DMS53 (cell line): ENCODE data around the gene STYX.
"Not testable (repeated sequence)": the region's sequence is repeated elsewhere in the genome, so short reads cannot be mapped to it uniquely, and the experiment has no call there.

ENCODE experiments used
- DNase-seq: peaks from one replicate; lab custom pipeline; 2025; lab: John Stamatoyannopoulos, UW

STYX gene

DNA sequence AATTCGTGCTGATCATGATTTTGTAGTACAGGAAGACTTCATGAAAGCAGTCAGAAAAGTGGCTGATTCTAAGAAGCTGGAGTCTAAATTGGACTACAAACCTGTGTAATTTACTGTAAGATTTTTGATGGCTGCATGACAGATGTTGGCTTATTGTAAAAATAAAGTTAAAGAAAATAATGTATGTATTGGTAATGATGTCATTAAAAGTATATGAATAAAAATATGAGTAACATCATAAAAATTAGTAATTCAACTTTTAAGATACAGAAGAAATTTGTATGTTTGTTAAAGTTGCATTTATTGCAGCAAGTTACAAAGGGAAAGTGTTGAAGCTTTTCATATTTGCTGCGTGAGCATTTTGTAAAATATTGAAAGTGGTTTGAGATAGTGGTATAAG, 2.5 kb upstream of the STYX start:
- not testable (repeated sequence) for DNase-seq

DNA sequence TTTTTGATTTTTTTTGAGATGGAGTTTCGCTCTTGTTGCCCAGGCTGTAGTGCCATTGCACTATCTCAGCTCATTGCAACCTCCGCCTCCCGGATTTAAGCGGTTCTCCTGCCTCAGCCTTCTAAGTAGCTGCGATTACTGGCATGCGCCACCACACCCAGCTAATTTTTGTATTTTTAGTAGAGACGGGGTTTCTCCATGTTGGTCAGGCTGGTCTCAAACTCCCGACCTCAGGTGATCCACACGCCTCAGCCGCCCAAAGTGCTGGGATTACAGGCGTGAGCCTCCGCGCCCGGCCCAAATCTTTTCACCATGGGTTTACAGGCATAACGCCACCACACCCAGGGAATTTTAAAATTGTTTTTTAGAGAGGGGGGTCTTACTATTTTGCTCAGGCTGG, 931 bp upstream of the STYX start:
- not testable (repeated sequence) for DNase-seq

DNA sequence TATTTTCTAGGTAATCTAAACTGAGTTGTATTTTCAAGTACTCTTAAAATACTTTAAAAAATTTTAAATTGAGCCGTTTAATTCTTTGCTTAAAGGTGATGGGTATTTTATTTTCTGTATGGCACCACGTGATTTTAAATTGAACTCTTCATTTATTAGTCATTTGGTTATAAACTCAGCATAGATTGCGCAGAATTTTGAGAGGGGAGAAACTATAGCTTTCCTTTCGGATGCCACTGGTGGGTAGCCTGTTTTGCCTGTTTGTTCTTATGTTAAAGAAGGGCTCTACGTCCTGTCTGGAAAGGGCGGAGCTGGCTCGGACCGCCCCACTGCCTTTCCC, 411 bp upstream of the STYX start:
- no peak for DNase-seq

- no peak for DNase-seq
These were observed 744 bp downstream of the STYX start for GRCh38 chr14:52730709-52731111.

DNA sequence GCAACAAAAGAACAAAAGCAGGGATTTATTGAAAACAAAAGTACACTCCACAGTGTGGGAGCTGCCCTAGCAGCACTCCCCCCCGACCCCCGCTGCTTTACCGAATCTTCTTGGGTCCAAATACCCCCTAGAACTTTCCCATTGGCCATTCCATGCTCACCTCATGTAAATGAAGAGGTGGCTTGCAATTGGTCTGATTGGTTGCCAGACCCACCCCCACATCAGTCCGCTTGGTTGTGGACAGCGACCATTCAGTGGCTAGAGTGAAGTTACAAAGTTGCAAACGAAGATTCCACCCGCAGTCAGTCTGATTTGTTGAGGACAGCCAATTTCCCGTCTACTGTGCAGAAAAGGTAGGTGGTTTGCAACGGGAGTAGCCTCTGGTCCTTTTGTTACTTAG, 3.9 kb downstream of the STYX start:
- no peak for DNase-seq

GRCh38 chr14:52735921-52736489, 6.0 kb downstream of the STYX start:
- DNase-seq, result no peak

- DNase-seq, result no peak
These were observed 8.4 kb downstream of the STYX start for GRCh38 chr14:52738409-52738808.

DNA sequence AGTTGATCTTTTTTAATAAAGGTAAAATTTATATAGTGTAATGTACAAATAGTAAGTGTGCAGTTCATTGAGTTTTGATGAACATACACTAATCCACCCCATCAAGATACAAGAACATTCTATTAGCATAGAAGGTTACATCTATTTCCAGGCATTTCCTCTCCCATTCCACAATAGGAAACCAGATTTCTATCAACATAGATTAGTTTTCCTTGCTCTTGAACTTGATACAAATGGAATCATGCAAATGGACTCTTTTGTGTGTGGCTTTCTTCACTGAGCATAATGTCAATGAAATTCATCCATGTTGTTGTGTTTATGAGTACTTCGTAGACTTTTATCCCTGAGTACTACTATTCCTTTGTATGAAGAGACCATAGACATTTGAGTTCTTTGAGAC, 10.8 kb downstream of the STYX start:
- no peak for DNase-seq

DNA sequence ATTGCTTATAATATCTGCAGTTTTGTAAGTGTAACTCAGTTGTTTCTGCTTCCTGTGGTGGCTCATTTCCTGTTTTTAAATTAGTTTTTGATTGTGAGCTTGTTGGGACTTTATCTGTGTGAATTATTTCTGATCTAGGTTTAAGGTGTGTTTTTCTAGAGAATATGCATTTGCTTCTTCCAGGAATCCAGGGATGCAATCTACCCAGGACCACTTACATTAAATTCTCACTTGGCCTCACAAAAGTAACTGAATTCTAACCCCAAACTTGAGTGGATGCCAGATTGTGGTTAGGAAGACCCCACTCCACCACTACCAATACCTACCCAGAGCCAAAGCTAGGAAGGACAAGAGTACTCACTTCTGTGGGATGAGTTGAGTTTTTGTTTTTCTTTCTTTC, 11.9 kb downstream of the STYX start:
- no peak for DNase-seq

DNA sequence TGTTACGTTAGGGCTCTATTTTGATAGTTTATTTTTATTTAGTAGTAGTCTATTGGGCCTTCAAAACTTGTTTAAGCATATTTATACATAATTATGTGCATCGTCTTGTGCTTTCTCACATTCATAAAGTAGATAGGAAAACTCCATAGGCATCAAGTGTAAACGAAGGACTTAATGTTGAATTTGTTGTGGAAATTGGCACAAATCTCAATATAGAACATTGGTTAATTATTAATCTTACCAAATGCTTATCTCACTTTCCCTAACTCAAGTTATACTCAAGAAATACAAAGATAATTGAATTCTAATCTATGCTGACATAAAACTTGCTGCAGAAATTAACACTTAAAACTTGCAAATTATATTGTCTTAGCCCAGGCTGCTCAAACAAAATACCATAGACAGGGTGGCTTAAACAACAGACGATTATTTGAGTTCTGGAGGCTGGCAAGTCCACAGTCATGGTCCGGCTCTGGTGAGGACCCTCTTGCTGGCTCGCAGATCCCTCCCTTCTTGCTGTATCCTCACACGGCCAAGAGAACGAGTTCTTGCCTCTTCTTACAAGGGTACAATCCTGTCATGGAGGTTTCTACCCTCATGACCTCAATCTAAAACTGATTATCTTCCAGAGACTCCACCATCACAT, 18.8 kb downstream of the STYX start:
- no peak for DNase-seq

DNA sequence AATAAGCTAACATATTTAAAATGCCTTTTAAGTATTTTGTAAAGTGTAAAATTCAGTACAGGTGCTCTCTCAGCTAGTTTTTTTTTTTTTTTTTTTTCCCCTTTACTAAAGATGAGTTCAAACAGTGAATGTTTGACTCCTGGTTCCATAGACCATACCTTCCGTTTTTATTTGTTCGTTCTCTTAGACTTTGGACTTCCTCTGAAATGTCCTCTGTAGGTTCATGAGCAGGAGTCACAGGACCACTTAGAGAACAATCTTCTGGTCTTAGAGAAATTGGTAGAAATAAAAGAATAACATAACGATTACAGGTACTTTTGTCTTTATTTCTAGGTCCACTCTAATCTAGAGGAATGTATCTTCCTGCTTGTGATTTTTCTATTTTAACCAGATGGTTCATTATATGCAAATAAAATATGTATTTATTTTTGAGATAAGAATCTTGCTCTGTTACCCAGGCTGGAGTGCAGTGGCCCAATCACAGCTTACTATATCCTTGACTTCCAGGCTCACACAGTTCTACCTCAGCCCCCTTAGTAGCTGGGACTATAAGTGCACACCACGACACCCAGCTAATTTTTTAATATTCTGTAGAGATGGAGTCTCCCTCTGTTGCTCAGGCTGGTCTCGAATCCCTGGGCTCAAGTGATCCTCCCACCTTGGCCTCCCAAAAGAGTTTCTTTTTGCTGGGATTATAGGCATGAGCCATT, 25.8 kb downstream of the STYX start:
- peak; percentile 81 for DNase-seq

DNA sequence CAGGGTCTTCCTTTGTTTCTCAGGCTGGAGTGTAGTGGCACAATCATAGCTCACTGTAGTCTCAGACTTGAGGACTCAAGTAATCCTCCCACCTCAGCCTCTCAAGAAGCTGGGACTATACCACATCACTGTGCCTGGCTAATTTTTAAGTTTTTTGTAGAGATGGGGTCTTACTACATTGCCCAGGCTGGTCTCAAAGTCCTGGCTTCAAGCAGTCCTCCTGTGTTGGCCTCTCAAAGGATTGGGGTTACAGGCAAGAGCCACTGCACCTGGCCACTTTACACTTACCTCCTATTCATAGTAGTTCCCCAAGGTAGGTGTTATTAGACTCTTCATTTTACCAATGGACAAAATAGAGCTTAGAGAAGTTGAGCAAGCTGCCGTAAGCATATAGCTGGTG, 29.2 kb downstream of the STYX start:
- DNase-seq, result no peak

DNA sequence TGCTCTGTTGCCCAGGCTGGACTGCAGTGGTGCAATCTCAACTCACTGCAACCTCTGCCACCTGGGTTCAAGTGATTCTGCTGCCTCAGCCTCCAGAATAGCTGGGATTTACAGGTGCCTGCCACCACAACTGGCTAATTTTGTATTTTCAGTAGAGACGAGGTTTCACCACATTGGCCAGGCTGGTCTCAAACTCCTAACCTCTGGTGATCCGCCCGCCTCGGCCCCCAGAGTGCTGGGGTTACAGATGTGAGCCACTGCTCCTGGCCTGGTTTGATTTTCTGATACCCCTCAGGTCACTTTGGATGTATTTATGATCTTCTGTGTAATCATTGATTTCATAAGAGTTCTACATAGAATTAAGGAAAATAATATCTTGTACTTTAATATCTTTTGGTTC, 33.0 kb downstream of the STYX start:
- DNase-seq, result not testable (repeated sequence)

DNA sequence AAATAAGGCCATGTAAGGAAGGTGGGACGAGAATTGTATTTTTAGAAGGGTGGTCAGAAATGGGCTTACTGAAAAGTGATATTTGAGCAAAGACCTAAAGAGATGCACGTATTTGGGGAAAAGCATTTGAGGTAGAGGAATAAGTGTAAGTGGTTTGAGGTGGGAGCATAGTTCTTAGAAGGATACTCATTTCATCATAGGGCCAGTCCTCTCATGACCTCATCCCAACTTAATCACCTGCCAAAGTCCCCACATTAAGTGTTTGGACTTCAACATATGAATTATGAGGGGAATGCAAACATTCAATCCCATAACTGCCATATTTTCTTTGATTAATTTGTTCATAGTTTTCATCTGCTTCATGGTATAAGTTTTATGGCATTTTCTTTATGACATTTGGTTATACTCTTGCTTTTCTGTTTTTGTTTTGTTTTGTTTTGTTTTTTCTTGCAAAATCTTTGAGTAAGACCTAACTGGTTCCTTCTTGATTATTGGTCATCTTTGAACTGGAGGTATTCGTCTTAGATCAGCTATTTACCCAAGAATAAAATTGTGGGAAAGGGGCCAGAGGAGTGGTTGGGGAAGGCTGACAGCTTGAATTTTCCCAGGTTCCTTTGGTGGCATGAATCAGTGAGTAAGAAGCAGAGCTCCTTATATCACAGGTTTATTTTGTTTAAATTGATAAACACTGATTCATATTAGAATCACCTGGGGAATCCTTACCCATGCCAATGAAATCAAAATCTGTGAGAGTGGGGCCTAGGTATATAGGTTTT, 37.3 kb downstream of the STYX start:
- no peak for DNase-seq

DNA sequence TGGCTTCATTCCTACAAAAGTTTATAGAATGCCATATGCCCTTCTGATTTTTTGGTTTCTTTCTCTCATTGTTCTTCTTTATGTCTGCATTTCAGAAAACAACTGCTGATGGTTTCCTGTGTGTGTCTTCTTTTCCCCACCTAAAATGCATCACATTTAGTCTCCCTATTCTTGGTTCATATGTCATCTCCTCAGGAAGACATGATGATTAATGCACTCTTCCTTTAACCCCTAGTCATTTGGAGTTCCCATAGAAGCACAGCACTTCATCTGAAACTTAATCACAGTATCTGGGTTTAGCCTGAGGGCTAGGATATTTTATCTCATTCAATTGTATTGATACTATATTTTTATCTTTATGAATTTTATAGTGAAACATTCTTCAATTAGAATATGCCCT, 39.9 kb downstream of the STYX start:
- no peak for DNase-seq

GRCh38 chr14:52776816-52777215, 46.9 kb downstream of the STYX start:
- no peak for DNase-seq

DNA sequence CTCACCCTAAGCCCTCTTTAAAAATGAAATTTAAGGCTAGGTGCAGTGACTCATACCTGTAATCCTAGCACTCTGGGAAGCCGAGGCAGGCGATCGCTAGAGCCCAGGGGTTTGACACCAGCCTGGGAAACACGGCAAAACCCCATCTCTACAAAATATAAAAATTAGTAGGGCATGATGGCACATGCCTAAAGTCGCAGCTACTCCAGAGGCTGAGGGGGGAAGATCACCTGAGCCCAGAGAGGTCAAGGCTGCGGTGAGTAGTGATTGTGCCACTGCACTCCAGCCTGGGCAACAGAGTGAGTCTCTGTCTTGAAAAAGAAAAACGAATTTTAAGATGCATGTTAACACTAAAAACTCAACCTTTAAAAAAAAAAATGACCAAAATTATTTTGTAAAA, 48.7 kb downstream of the STYX start:
- DNase-seq, result no peak

DNA sequence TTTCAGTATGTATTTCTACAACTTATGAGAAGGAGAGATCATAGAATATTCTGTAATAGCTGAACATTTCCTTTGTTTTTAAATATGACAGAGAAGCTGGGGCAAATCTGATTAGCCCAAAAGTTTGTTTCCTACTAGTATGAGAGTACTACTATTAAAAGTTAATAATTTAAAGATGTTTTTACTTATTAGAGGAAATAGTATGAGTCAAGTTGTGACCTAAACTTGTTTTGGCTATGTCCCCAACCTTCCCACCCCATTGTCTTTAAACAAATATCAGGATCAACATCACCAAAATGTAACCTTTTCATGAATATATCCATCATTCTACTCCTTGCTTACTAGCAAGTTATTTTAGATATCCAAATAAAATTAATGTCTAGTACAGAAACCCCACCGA, 50.9 kb downstream of the STYX start:
- DNase-seq, result no peak

- DNase-seq, result no peak
These were observed 51.7 kb downstream of the STYX start for GRCh38 chr14:52781629-52782028.

- DNase-seq, result no peak
These were observed 53.2 kb downstream of the STYX start for GRCh38 chr14:52783206-52783605.

GRCh38 chr14:52786887-52787286, 56.9 kb downstream of the STYX start:
- DNase-seq, result no peak

- DNase-seq, result no peak
These were observed 59.2 kb downstream of the STYX start for GRCh38 chr14:52789118-52789517.
